Activated naive CD4-positive, alpha-beta T cell treated with anti-CD3 and anti-CD28 coated beads, Interleukin-2, amount 50 U/mL, for 72 hours (primary cell): Measurements from ENCODE around the gene LMNTD2. TPM values are rescaled to one million over a fixed set of nuclear protein-coding genes. Genes with fewer than 3 reads are reported as not detected.

ENCODE experiments used
- ATAC-seq, 2 donors: fragments of 150-1000 bp; cut with Tn5 transposase; 2 replicates each; pipeline ENCODE4 v1.10.0; 2021; ENCODE audit warnings: mild to moderate bottlenecking in 2 of 2, moderate library complexity in 2 of 2
- DNase-seq, 2 donors: peaks; one replicate each; pipeline ENCODE4 v3.0.0; 2021 to 2022; ENCODE audit warnings: low spot score in 2 of 2
- H3K27ac Mint-ChIP-seq, 2 donors: one replicate each; pipeline ENCODE4 v1.8.0; 2022; ENCODE audit warnings: mild to moderate bottlenecking in 2 of 2, mixed read lengths in 2 of 2
- H3K36me3 Mint-ChIP-seq, 2 donors: one replicate each; pipeline ENCODE4 v1.8.0; 2022; ENCODE audit warnings: mixed read lengths in 2 of 2
- H3K9me3 Mint-ChIP-seq, 2 donors: one replicate each; pipeline ENCODE4 v1.8.0; 2022; ENCODE audit warnings: mixed read lengths in 2 of 2
- total RNA-seq, 2 donors: library from RNA; stranded (reverse); gene quantifications; one replicate each; pipeline ENCODE4 v1.2.3, GENCODE V29; 2022

The LMNTD2 gene
- total RNA-seq, 2 donors from 2014 or later, result 5.1 to 5.8 TPM

DNA sequence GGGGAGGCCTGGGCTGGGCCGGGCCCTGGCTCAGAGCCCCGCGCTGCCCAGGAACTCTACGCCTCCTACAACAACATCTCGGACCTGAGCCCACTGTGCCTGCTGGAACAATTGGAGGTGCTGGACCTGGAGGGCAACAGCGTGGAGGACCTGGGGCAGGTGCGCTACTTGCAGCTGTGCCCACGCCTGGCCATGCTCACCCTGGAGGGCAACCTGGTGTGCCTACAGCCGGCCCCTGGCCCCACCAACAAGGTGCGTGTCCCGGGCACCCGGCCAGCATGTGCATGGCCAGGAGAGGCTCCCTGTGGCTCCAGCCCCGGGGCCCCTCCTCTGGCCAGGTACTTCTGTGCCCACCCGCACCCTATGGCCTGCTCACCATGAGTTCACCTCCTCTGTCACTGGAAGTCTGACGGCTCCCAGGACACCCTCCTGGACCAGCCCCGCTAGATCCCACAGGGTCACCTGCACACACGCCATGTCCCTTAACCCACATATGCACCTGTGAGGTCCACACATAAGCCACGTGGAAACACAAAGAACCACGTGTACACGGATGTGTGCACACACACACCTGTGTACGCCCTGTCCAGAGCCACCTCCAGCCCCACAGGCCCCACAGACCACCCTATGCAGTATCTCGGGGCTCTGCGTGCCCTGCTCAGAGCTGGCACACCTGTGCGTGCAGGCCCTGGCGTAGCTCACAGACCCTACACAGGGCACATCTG, 10.4 kb downstream of the LMNTD2 start:
- no peak for ATAC-seq
- no peaks in the 10 kb centered on the region for H3K9me3 Mint-ChIP-seq
- no peak overlapping the region for H3K27ac Mint-ChIP-seq
- no peak for DNase-seq
- no peaks in the 10 kb centered on the region for H3K36me3 Mint-ChIP-seq

DNA sequence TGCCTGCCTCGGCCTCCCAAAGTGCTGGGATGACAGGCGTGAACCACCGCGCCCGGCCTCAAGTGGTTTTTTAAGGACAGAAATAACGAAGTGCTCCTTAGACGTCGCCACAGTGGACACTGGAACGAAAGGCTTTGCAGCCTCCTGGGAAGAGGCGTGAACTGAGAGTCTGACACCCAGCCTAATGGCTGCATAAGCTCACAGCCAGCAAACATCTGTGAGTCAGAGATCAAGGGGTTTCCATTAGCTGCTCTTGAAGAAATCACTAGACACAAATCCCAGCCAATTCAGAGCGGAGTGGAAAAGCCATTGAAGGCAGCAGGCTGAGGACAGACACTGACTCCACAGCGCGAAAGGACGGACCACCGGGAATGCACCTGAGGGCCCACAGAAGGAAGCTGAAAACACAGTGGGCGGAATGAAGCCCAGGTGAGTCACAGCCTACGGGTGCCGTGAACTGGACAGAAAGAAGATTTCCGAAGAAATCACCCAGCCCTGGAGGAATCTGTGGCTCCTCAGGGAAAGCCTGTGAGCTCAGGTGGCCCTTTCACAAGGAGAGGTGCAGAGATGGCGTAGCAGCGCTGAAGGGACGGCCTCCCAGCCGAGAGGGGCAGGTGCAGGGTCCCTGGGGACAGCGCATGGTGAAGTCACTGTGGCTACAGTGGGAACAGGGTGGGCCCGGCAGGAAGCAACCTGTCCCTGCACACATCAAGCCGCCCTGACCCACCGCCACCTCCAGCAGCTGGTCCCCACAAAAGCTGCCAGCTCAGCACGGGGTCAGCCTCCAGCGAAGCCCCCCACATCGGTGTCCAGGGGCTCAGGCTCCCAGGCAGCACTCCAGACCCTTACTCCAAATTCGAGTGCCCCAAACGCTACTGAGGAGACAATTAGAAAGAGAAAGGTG, 11.6 kb downstream of the LMNTD2 start:
- H3K9me3 Mint-ChIP-seq, result no peaks in the 10 kb centered on the region

DNA sequence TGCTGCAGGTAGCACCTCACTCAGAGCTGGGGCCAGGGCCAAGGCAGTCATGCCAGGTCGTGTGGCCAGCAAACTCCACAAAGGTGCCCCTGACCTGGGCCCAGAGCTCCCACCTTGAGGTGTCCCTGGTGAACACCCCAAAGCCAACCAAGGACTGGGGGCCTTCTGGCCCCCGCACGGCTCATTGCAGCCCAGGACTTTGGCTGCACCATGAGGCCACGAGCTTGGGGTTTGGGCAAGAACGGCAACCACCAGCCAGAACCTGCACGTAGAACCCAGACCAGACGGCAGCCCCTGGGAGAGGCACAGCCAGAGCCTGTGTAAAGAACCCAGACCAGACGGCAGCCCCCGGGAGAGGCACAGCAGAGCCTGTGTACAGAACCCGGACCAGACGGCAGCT, 15.4 kb downstream of the LMNTD2 start:
- DNase-seq, result no peak
- Mint-ChIP-seq H3K36me3 (no peaks in the 10 kb centered on the region), H3K27ac (no peak overlapping the region), H3K9me3 (no peaks in the 10 kb centered on the region)
- no peak for ATAC-seq

More for the DNA sequence above, 11.6 kb downstream of the LMNTD2 start:
- ATAC-seq (no peak), DNase-seq (no peak)
- Mint-ChIP-seq H3K27ac (no peak overlapping the region), H3K36me3 (no peaks in the 10 kb centered on the region)

DNA sequence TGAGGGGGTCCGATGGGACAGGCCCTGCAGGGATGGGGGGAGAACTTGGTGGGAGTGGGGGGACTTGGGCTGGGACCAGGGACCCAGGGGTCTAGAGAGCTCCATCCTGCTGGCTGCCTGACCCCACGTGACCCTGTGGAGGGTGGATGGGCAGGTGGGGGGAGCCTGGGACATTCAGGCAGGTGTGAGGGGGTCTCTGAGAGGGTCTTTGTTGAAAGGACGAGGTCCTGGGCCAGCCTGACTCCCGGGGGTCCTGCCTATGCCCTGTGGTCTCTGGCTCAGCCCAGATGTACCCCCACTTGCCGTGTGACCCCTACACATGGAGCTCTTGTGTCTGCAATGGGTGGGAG, 15.7 kb downstream of the LMNTD2 start:
- ATAC-seq, result no peak
- DNase-seq, result no peak
- Mint-ChIP-seq H3K36me3 (no peaks in the 10 kb centered on the region), H3K27ac (no peak overlapping the region), H3K9me3 (no peaks in the 10 kb centered on the region)

DNA sequence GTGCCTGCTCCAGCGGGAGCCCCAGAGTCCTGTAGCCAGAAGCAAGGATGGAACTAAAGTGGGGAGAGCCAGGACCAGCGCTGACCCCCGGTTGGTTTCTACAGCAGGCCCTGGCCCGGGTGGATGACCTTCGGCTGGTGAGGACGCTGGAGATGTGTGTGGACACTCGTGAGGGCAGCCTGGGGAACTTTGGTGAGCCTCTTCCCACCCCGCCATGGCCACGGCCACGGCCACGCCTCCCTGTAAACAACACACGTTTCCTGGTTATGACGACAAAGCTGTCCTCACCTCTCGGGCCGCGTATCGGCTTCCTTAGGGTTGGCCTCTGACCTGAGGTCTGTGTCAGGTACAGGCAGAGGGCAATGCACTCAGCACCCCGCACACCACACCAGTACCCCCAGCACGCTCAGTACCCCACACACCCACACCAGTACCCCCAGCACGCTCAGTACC, 19.1 kb downstream of the LMNTD2 start:
- ATAC-seq, result no peak
- no peak for DNase-seq
- Mint-ChIP-seq H3K9me3 (no peaks in the 10 kb centered on the region), H3K27ac (no peak overlapping the region), H3K36me3 (no peaks in the 10 kb centered on the region)

DNA sequence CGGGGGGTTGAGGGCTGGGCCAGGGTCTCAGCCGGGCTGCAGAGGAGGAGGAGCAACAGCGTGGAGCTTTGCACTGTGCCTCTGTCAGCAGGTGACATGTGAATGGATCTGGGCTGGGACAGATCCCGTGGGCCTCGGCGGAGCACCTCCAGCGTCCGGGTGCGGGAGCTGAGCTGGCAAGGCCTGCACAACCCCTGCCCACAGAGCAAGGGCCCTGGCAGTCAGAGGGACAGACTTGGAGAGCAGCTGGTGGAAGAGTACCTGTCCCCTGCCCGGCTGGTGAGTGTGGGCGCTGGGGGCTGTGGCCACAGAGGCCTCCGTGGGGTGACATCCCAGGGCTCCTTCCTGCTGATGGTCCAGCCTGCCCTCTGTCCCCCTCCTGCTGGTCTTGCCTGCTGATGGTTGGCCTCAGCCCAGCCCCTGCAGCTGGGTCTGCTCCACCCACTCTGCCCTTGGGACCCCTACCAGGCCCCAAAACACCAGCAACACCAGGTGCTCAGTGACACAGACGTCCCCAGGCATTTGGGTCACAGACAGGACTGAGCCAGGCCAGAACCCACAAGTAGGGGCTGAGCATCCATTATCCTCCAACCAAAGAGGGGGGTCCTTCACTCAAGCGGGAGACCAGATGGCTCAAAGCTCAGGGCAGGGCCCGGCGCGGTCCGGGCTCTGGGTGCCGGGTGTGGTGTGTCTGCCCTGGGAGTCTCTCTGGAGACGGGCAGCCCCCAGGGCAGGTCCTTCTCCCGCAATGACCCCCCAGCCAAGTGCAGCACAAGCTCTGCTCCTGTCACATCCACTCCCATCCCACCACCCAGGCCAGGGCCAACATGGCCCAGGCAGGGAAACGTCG, 19.7 kb downstream of the LMNTD2 start:
- no peak for DNase-seq
- no peaks in the 10 kb centered on the region for H3K36me3 Mint-ChIP-seq
- no peaks in the 10 kb centered on the region for H3K9me3 Mint-ChIP-seq
- no peak overlapping the region for H3K27ac Mint-ChIP-seq
- no peak for ATAC-seq

DNA sequence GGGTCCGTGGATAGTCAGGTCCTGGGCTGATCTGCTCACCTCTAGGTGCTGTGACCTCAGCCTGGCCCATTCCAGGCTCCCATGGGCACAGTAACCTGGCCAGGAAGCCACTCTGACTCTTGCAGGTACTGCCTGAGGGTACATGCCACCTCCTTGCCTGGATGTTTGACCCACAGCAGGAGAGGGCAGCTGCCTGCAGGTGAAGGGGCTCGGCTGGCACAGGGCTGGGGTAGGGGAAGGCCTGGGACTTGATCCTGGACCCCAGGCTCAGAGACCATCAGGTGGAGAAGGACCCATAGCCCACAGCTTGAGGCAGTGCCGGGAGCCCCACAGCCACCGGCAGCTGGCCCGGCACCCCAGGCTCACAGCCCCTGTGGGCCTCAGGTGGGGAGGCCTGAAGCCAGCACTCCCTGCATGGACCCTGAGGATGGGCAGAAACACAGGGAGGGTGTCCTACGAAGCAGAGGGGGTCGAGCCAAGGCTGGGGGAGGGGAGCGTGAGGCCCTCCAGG, 20.5 kb downstream of the LMNTD2 start:
- H3K27ac Mint-ChIP-seq, result no peak overlapping the region
- H3K9me3 Mint-ChIP-seq, result no peaks in the 10 kb centered on the region
- no peaks in the 10 kb centered on the region for H3K36me3 Mint-ChIP-seq
- ATAC-seq (no peak), DNase-seq (peak in 1 of 2 donors; percentile 54)

DNA sequence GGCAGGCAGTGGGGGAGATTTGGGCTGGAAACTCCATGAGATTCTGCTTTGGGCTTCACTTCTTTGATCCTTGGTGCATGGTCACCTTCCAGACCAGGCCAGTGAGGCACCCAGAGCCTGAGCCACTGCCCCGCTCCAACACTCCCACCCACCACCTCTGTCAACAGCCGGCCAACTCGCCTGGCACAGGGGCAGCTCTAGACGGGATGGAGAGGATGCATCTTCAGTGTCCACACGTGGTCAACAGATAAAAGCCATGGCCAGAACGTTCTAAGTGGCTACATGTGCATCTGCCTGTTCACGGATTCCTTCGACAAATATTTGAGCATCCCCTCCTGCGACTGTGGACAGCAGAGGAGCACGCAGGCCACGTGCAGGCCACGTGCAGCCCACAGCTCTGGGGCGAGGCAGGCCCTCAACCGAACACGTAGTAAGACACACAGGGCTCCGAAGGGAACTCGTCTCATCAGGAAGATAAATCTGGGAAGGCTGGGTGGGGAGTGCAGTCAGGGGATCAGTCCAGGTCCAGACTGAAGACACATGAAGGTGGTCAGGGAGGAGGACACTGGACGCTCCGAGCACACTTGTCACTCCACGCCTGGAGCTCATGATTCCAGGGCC, 22.0 kb downstream of the LMNTD2 start:
- no peak for ATAC-seq
- no peak for DNase-seq
- no peaks in the 10 kb centered on the region for H3K36me3 Mint-ChIP-seq
- peak overlapping the region in 1 of 2 donors; percentile 85 for H3K27ac Mint-ChIP-seq
- H3K9me3 Mint-ChIP-seq, result no peaks in the 10 kb centered on the region

DNA sequence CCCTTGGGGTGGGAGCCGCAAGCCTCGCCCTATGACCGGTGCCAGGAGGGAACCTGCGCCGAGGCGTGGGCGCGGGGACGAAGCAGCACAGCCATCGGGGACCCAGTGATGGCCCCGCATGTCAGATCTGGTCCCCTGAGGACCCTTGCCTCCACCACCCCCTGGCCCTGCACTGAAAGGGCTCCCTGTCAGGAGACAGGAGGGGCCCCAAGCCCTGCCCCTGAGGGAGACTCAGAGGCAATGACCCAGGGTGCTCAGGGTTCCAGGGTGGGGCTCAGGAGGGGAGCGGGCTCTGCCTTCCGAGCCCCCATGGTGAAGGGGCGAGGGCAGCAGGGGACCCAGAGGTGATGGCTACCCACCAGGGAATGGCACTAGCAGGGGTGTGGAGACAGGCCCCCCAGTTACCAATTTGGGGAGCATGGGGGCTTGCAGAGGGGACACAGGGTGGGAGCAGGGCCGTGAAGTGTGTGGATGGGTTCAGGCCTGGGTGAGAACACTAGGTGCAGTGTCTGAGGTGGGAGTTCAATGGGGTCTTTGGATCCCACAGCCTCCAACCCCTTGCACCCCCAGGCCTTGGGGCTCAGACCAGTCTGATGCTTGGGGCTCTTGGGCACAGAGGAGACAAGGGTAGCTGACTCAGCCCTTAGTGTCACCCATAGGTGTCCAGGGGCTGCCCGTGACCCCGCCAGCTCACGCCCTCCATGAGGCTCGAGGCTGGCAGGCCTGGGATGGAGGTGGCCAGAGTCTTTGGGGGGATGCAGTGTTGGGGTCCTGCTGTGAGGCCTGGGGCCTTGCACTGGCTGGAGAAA, 22.7 kb downstream of the LMNTD2 start:
- no peaks in the 10 kb centered on the region for H3K36me3 Mint-ChIP-seq
- no peaks in the 10 kb centered on the region for H3K9me3 Mint-ChIP-seq
- ATAC-seq (no peak), DNase-seq (peak in 1 of 2 donors; percentile 57)
- peak overlapping the region in 1 of 2 donors; percentile 85 for H3K27ac Mint-ChIP-seq

DNA sequence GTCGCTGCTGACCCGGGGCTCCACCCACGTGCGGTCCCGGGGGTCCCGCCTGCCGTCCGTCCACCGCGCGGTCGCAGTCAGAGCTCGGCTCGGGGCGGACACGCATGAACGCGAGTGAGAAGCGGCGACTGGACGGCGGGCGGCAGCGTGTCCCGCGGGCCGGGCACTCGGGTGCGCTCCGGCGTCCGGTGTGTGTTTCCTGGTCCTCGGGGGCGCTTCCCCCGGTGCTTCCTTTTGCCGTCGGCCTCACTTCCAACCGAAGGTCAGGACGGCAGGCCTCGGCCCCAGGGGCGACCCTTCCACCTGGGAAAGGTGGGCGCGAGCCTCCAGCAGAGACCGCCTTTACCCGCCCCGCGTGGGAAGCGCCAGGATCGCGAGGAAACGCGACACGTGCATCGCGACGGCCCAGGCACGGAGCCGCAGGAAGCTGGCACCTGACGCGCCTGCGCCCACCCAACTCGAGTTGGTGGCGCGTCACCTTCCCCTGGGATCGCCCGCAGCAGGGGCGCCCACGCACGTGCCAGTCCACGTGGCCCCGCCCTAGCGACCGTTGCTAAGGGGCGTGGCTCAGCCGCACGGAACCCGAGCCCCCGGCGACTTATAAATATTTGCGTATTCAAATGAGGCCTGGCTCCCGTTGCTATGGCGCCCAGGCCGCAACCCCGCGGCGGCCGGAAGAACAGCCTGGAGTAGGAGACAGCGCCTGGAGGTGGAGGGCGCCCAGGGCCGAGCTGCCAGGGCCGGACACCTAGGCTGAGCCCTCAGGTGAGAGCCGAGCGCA, 23.5 kb downstream of the LMNTD2 start, which contains the start of gene LRRC56:
LRRC56 (plus strand) TSS at position 687 of the 781 bp plus-strand sequence. CDS start 3,158 bp downstream, outside the sequence.
- DNase-seq, result peak; percentile 88 to 91

DNA sequence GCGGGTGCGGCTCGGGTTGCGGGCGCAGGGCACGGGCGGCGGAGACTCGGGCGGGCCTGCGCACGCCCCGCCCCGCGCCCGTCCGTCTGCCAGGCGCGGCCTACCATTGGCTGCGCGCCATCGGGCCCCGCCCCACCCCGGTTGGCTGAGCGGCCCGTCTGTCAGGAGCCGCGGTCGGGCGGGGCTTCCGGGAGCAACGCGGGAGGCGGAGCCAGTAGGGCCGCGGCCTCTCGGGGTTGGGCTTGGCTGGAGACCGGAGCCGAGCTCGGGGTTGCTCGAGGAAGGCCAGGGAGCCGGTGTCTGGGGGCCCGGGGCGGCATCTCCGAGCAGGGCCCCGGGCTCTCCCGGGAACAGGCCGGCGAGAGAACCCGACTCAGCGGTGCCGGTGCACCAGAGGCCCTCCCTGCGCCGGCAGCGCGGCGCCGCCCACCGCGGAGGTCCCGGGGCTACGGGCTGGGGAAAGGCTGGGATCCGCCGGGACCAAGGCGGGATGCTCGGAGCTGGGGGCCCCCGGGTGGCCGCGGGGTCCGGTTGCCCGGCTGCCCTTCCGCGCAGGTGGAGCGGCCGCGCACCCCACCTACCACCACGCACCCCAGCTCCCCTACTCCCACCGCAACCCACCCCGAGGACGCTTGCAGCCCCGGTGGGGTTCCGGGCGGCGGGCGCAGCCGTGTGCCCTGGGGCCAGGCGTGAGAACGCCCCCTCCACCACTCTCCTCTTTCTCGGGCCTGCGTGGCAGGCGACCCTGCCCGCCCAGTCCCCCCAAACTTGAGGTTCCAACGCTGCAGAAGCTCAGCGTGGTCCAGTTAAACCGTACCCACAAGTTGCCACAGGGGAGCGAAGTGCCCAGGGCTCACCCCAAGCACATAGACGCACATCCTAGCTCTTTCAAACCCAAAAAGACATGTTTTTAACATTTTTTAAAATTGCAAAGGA, 24.8 kb downstream of the LMNTD2 start, which contains the start of gene HRAS:
HRAS (minus strand) TSS at position 58 of the 936 bp plus-strand sequence.
- DNase-seq (peak; percentile 97 to 99), ATAC-seq (peak; percentile 89 to 91)
- Mint-ChIP-seq H3K36me3 (no peaks in the 10 kb centered on the region), H3K9me3 (no peaks in the 10 kb centered on the region), H3K27ac (peak within 1 kb of the TSS; percentile 85 to 88)

More for the DNA sequence above, 23.5 kb downstream of the LMNTD2 start, which contains the start of gene LRRC56:
- no peaks in the 10 kb centered on the region for H3K9me3 Mint-ChIP-seq
- H3K27ac Mint-ChIP-seq, result peak within 1 kb of the TSS; percentile 85 to 88
- no peaks in the 10 kb centered on the region for H3K36me3 Mint-ChIP-seq
- ATAC-seq, result peak; percentile 43 to 53

DNA sequence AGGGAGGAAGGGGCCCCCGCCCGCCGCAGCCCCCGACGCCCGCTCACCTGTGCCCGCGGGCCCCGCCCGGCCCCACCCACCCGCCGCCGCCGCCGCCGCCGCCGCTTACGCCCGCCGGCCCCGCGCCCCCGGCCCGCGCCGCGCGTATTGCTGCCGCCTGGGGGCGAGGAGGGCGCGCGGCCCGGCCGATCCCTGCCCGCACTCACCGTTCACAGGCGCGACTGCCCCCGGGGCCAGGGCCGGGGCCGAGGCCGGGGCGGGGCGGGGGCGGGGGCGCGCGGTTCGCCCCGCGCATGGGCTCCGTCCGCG, 25.4 kb downstream of the LMNTD2 start:
- H3K27ac Mint-ChIP-seq, result no peak overlapping the region
- no peaks in the 10 kb centered on the region for H3K36me3 Mint-ChIP-seq
- no peak for ATAC-seq
- no peaks in the 10 kb centered on the region for H3K9me3 Mint-ChIP-seq
- DNase-seq, result no peak

DNA sequence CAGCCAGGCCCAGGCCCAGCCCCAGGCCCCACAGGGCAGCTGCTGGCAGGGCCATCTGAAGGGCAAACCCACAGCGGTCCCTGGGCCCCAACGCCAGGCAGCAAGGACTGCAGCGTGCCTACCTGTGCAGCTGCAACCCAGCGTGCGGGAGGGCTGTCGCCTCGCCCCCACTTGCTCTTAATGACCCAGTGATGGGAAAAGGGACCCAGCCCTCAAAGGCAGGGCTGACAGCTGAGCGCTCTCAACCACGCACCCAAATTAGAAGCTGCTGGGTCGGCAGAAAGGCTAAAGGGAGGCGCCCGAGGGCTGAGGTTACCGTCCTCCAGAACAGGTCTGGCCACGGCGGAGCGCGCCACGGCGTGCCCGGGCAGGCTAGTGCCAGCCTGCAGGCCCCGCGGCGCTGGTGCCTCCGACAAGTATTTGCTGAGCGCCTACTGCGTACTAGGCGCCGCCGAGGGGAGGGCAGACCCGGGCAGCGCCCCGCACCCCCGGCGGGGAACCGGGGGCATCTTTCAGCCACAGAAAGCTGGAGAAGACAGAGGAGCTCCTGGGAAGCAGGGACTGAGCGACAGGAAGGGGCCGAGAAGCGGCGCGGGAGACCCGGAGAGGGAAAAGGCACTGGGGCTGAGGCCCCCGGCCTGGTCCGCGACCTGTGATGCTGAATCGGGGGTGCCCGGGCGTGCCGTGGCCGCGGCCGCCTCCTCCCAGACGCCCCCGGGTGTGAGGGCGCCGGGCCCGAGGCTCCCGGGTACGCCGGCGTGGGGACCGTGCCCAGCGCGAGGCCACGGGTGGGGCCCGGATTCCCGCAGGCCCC, 25.9 kb downstream of the LMNTD2 start:
- Mint-ChIP-seq H3K9me3 (no peaks in the 10 kb centered on the region), H3K27ac (peak overlapping the region in 1 of 2 donors; percentile 86), H3K36me3 (no peaks in the 10 kb centered on the region)
- peak in 1 of 2 donors; percentile 0 for ATAC-seq
- peak; percentile 51 to 62 for DNase-seq
